Astrocyte of the hippocampus (primary cell): ENCODE data around the gene ZNF608.

Experiments used
- DNase-seq: peaks from one replicate; pipeline ENCODE4 v3.0.0; 2011; ENCODE audit warnings: low read depth, low spot score

Gene ZNF608, protein sequence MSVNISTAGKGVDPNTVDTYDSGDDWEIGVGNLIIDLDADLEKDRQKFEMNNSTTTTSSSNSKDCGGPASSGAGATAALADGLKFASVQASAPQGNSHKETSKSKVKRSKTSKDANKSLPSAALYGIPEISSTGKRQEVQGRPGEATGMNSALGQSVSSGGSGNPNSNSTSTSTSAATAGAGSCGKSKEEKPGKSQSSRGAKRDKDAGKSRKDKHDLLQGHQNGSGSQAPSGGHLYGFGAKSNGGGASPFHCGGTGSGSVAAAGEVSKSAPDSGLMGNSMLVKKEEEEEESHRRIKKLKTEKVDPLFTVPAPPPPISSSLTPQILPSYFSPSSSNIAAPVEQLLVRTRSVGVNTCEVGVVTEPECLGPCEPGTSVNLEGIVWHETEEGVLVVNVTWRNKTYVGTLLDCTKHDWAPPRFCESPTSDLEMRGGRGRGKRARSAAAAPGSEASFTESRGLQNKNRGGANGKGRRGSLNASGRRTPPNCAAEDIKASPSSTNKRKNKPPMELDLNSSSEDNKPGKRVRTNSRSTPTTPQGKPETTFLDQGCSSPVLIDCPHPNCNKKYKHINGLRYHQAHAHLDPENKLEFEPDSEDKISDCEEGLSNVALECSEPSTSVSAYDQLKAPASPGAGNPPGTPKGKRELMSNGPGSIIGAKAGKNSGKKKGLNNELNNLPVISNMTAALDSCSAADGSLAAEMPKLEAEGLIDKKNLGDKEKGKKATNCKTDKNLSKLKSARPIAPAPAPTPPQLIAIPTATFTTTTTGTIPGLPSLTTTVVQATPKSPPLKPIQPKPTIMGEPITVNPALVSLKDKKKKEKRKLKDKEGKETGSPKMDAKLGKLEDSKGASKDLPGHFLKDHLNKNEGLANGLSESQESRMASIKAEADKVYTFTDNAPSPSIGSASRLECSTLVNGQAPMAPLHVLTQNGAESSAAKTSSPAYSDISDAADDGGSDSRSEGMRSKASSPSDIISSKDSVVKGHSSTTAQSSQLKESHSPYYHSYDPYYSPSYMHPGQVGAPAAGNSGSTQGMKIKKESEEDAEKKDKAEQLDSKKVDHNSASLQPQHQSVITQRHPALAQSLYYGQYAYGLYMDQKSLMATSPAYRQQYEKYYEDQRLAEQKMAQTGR (N-terminal part only)

GRCh38 chr5:124745928-124746915, at the start of gene ZNF608:
Gene ZNF608, minus strand, starts transcription at chr5:124746639. Its CDS starts 1,650 bp downstream, at chr5:124744989.
- DNase-seq = peak; percentile 85

DNA sequence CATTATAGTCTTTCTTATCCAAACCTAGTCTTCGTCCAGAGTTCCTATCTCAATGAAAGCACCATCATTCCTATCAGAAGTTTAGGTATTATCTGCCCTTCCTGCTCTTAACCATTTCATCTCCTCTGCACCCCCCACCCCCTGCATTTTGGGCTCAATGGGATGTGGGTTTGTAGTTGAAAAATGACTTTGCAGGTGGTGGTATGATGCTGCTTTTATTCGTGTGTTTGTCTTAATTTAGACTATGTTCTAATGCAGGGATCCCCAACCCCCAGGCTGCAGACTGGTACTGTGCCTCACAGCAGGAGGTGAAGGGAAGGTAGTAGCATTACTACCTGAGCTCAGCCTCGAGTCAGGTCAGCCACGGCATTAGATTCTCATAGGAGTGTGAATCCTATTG, 49.4 kb upstream of the ZNF608 start:
- DNase-seq = no peak

GRCh38 chr5:124790895-124791732, 44.7 kb upstream of the ZNF608 start:
- peak; percentile 58 for DNase-seq

DNA sequence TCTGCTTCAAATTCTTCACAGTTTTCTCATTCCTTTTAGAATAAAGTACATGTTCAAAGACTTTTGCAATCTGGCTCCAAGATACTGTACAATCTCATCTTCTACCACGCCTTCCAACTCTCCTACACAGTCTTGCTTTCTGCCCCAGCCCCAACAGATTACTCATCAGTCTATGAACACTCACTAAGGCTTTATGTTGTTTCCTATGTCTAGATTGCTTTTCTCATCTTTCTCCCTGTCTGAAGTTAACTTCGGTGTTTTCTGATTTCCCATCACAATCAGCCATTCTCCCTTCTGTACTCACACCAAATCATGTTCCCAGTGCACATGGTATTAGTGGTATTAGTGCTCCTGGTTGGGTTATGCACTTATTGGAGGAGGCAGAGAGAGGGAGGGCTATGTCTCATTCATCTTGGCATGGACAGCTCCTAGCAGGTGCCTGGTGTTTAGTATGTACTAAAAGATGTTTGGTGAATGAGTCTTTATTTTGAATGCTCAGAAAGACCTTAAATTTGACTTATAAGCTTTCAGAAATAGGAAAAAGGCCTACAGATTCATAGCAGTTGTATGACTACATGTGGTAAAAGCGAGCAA, 44.0 kb upstream of the ZNF608 start:
- DNase-seq = peak; percentile 48

DNA sequence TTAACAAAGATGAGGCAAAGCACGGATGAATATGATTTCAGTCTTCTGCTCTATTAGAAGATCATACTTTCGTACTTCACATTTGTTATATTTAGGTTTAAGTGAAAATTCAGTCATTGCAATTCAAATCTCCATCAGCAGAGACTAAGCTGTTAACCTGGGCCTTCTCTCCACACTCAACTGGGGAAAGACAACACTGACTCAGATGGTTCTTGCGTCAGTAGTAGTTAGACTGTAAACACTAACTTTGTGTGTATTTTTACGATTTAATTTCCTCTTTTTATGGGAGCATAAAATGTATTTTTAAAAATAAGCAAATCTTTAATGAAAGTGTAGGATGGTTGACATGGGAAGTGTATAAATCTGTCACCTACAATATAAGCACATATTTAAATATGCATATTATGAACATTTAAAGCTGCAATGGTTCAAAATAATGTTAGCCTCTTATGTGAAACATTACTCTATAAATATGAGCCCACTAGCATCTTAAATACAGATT, 42.7 kb upstream of the ZNF608 start:
- no peak for DNase-seq

DNA sequence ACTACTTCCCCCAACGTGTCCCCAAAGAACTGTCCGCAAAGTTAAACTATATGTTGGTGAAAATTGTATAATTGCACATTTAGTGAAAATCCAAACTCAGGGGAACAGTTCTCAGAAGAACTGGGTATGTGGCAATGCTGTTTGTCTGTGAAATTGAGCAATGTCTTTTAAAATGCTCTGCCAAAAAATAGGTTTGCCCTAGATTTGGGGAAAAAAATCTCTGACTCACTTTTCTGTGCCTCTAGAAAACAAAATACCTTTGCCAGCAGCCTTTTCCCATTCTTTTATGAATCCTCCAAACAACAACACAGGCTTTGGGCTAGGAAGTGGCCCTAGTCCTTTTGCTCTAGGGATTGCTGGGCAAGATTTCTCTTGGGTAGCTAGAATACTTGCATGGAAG, 37.4 kb upstream of the ZNF608 start:
- peak; percentile 11 for DNase-seq

DNA sequence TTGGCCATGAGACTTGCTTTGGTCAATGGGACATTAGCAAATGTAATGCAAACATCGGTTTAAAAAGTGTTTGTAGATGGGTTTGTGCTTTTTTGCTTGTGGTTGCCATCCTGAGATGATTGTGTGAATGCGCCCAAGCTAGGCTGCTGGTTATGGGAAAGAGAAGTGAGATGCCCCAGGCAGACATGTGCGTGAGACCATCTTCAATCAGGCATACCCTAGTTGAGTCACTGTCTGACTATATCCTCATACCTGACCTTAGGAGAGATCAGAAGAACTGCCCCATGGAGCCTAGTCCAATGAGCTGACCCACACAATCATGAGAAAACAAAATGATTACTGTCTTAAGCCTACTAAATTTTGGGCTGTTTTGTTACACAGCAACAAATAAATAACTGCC, 36.8 kb upstream of the ZNF608 start:
- no peak for DNase-seq

DNA sequence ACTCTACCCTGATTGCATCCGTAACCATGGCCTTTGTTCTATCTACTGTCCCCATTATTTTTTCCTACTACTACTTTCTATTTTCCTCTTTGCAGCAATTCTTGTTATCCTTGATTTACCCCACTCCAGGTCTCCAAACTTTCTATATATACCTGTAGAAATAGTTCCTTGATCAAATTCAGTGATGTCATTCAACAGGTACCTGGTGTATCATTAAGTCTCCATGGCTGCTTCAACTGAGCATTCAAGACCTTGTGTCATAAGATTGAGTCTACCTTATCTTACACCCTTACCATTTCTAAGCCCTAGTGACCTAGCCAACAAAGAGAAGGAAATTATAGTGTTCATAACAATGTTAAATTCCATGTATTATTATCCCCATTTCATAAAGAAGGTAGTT, 35.8 kb upstream of the ZNF608 start:
- DNase-seq = no peak

DNA sequence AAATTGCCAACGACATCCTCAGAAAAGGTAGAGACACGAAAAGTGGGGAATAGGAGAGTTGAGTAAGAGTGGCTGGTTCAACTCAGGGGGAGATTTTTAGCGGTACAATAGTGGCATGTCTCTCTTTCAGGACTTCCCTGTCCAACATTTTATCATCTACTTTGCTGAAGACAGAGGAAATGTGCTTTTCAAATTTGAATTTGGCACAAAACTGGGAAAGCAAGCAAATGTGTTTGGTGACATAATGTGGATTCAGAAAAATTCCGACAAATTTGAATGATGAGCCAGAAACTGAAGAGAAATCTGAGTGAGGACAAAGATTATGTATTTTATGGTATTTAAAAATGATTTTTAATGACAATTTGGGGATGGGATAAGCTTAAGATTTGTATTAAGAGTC, 33.6 kb upstream of the ZNF608 start:
- DNase-seq = no peak

DNA sequence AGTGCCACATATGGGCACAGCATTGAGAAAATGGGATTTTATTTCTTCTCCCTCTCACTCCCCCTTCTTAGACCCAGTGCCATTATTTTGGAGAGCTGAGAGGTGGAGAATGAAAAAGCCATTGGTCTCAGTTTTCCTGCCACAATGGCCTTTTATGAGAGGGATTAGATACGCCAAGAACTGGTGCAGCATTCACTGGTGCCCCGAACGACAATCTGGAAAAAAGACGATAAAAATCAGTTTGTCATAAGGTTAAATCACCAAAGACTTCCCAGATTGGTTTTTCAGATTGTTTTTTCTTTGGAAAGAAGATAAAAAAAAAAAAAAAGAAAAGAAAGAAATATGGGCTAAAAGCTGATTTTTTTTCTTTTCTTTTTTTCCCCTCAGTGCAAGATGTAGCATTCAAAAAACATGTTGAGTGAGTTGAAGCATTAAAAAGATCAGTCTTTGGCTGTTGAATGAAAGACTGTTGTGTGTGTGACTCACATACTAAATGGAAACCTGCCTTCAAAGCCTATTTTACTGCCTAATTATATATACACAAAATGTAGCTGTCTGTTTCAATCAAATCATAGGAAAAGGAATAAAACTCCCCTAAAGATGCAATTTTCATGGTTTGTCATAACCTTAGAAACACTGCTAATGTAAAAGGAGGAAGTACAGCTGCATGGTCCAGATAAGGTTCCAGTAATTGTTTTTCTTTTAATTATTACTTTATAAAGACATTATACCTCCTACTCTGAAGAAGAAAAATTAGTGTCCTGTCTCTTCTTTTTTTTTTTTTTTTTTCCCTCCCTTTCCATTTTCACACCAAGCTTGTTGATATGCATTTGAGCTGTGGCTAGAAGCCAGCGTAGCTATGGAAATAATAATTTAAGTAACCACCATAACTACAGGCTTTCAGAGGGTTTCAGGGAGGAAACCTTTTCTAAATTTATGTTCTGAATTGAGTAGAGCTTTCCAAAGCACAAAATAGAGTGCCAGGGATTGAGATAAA, 27.2 kb upstream of the ZNF608 start:
- peak; percentile 38 for DNase-seq

- DNase-seq = no peak
Observed at GRCh38 chr5:124772457-124773200, 26.2 kb upstream of the ZNF608 start.

DNA sequence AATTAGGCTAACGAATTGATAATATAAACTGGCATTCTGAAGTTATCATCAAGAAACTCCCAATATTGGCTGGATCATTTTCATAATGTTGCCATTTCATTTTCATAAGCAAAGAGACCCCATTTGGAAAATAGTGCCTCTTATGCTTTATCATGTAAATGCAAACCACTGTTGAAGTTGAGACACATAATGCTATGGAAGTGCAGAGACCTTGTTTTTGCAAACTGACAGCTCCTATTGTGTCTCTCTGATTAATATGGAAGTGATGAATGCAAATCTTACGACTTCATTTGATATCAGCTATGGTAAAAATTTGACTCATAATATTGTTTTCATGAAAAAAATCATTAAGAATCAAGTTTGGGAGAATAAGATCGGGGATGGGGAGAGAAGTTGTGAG, 25.3 kb upstream of the ZNF608 start:
- no peak for DNase-seq

DNA sequence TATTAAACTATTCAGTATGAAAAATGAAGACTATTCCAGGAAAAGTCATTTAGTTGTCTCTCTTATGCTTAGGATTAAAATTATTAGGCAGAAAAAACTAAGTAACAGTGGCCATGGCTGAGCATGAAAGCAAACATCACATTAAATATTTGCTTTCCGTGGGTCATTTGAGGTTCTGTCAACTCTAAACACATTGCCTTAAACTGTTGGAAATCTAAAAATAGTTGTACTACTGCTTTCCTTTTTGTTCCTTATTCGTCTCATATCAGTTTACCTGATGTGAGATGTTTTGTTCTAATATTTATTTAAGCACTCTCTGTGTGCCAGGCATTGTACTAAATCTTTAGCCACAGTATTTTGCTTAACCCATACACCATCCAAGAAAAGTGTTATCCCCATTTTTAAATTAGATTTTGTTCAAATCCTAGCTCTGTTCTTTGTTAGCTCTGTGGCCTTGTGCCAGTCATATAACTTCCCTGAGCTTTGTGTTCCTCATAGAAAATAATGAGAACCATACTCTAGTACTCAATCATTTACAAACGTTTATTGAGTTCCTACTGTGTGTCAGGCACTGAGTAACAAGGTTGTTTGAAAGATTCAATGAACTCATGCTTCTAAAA, 18.7 kb upstream of the ZNF608 start:
- no peak for DNase-seq

DNA sequence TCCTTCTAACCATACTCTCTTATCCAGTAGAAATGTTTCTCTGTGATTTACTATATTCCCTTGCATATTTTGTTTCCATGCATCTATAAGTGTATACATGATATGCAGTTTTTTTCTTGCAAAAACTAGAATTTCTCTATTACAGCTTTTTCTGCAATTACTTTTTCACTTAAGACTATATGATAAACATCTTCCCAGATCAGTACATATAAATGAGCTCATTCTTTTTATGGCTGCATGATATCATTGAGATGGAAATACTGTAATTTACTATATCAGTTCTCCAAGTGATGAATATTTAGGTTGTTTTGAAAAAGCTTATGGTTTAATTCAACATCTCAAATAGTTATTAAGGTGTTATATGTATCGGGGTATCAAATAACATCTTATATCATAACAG, 18.1 kb upstream of the ZNF608 start:
- DNase-seq = no peak

DNA sequence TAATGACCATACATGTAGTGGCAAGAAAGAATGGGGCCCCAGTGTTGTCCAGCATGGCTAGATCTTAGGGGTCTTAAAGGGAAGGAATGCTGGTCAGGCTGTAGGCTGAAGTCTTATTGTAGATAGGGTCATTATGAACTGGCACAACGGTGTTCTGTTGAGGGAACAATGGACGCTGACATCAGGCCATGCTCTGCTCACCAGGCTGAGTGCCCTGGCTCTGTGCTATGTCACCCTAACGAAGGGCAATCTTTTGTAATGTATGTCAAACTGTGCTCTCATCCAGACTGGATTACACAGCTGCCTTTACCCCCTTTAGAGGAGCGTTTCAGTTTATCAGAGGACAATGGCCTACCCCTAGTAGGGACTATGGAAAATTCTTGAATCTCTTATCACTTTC, 14.6 kb upstream of the ZNF608 start:
- DNase-seq = no peak

DNA sequence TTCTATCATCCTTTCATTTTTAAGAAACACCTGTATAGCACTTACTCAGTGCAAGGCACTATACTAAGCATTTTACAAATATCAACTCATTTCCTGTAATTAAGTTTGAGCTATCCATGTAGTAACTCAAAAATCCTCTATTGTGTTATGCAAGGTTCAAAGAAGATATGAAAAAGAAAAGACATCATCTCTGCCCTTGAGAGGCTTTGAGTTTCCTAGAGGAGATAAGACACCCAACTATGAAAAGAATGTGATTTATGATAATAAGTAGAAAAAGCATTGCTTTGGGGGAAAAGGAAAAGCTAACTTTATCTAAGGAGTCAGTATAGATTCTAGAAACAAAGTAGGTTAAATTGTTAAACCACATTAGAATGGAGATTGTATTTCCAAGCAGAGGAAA, 14.2 kb upstream of the ZNF608 start:
- no peak for DNase-seq

GRCh38 chr5:124755565-124755964, 9.1 kb upstream of the ZNF608 start:
- DNase-seq = peak; percentile 48
